ENCODE results near the gene HADHA. TPM values are rescaled to one million over a fixed set of nuclear protein-coding genes. Genes with fewer than 3 reads are reported as not detected.
A peak's percentile ranks its signal among the peaks of the same experiment; 100 is the strongest.

The HADHA gene
- total RNA-seq, 2 experiments from 2014 or later = 126 to 150 TPM

DNA sequence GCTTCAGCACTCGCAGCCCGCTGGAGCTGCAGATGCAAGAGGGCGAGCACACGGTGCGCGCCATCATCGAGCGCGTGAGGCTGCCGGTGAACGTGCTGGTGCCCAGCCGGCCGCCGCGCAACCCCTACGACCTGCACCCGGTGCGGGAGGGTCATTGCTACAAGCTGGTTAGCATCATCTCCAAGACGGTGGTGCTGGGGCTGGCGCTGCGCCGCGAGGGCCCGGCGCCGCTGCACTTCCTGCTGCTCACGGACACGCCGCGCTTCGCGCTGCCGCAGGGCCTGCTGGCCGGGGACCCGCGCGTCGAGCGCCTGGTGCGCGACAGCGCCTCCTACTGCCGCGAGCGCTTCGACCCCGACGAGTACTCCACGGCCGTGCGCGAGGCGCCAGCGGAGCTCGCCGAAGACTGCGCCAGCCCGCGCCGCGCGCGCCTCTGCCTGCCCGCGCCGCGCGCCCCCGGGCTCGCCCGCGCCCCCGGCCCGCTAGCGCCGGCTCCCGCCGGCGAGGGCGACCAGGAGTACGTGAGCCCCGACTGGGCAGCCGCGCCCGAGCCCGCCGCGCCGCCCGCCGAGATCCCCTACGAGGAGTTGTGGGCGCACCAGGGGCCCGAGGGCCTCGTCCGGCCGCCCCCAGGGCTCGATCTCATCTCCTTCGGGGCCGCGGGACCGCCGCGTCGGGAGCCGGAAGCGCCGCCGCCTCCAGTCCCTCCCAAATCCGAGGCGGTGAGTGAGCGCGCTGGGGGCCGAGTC lies 59.7 kb downstream of the HADHA start:
- DNase-seq (ENCODE audit: low spot score) = peak; percentile 30
- H2AFZ ChIP-seq (ENCODE audit: low read length) = no peak overlapping the region
- no TSS peak for BruUV-seq (replicated peaks)
- H3K79me2 ChIP-seq (ENCODE audit: insufficient read depth, low read depth, low read length) = no peaks in the 10 kb centered on the region
- peak overlapping the region; percentile 27 for H3K4me3 ChIP-seq (ENCODE audit: low read depth, low read length, poor library complexity, severe bottlenecking)
- H3K4me2 ChIP-seq (ENCODE audit: low read length) = peak overlapping the region; percentile 66; the same call in 1 of the 2 replicates
- TF ChIP-seq EZH2phosphoT487 (IDR thresholded peaks at IDR 0.05; ENCODE audit: borderline replicate concordance, low read depth, low read length) = no peak
- peak; percentile 37; the same call in 1 of the 2 replicates for TF ChIP-seq CTCF (conservative IDR thresholded peaks at IDR 0.05; ENCODE audit: low read length)
- H3K36me3 ChIP-seq (ENCODE audit: insufficient read depth, low read length) = no peaks in the 10 kb centered on the region
- ChIA-PET CTCF (ENCODE audit: unreplicated experiment) (no interaction called here), POLR2A (no interaction called here)
- H3K4me1 ChIP-seq (ENCODE audit: insufficient read depth, low read length, poor library complexity, severe bottlenecking) = no peaks in the 10 kb centered on the region
- intact Hi-C loops (cut with micrococcal nuclease; ENCODE audit: unreplicated experiment) = no loop called here
- H4K20me1 ChIP-seq (ENCODE audit: insufficient read depth, low read length) = no peaks in the 10 kb centered on the region
- H3K9me3 ChIP-seq (ENCODE audit: low read length) = no peaks in the 10 kb centered on the region
- no peaks in the 10 kb centered on the region for H3K9me2 ChIP-seq (ENCODE audit: insufficient read depth, low read length)
- H3K27ac ChIP-seq (ENCODE audit: low read depth, low read length, poor library complexity, severe bottlenecking) = no peak overlapping the region

- H3K36me3 ChIP-seq (ENCODE audit: insufficient read depth, low read length) = no peaks in the 10 kb centered on the region
- H3K4me2 ChIP-seq (ENCODE audit: low read length) = no peak overlapping the region
- H3K27ac ChIP-seq (ENCODE audit: low read depth, low read length, poor library complexity, severe bottlenecking) = no peak overlapping the region
- no peaks in the 10 kb centered on the region for H3K9me3 ChIP-seq (ENCODE audit: low read length)
- H3K4me1 ChIP-seq (ENCODE audit: insufficient read depth, low read length, poor library complexity, severe bottlenecking) = no peaks in the 10 kb centered on the region
- no peaks in the 10 kb centered on the region for H3K9me2 ChIP-seq (ENCODE audit: insufficient read depth, low read length)
- no peak overlapping the region for H2AFZ ChIP-seq (ENCODE audit: low read length)
- H3K79me2 ChIP-seq (ENCODE audit: insufficient read depth, low read depth, low read length) = no peaks in the 10 kb centered on the region
- intact Hi-C loops (cut with micrococcal nuclease; ENCODE audit: unreplicated experiment) = no loop called here
- TF ChIP-seq CTCF (conservative IDR thresholded peaks at IDR 0.05; ENCODE audit: low read length) (no peak), EZH2phosphoT487 (IDR thresholded peaks at IDR 0.05; ENCODE audit: borderline replicate concordance, low read depth, low read length) (no peak)
- no peak for DNase-seq (ENCODE audit: low spot score)
- ChIA-PET POLR2A (interaction anchor here (0.7 kb wide), 1 partner anchor 176 kb away, joined by 4 read pairs; no protein-coding TSS in a partner anchor), CTCF (ENCODE audit: unreplicated experiment) (no interaction called here)
- no TSS peak for BruUV-seq (replicated peaks)
- no peak overlapping the region for H3K4me3 ChIP-seq (ENCODE audit: low read depth, low read length, poor library complexity, severe bottlenecking)
- H4K20me1 ChIP-seq (ENCODE audit: insufficient read depth, low read length) = no peaks in the 10 kb centered on the region
These were observed 60.3 kb downstream of the HADHA start for GRCh38 chr2:26184121-26184520.

DNA sequence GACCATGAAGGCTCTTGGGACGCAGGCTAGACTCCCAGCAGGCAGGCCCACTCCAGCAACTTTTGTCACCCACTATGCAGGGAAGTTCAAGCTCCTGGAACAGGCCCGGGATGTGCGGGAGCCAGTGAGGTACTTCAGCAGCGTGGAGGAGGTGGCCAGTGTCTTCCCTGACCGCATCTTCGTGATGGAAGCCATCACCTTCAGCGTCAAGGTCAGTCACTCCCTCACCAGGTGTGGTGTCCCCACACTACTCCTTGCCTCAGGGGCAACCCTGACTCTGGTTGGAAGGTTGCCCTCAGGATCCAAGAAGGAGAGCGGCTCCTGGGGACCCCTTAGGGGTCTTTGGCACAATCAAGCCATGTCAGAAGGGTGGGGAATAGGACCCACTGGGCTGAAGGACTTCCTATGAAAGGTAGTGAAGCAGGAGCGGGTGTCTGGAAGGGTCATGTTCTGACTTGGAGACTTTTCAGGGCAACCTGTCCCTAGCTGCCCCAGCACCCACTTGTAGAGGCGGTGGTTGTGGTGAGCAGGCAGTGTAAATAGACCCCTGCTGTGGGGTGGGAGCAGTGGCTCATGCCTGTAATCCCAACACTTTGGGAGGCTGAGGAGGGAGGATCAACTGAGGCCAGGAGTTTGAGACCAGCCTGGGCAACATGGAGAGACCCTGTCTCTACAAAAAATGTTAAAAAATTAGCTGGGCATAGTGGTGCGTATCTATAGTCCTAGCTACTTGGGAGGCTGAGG lies 61.4 kb downstream of the HADHA start:
- DNase-seq (ENCODE audit: low spot score) = no peak
- H3K79me2 ChIP-seq (ENCODE audit: insufficient read depth, low read depth, low read length) = no peaks in the 10 kb centered on the region
- no peaks in the 10 kb centered on the region for H3K4me1 ChIP-seq (ENCODE audit: insufficient read depth, low read length, poor library complexity, severe bottlenecking)
- H4K20me1 ChIP-seq (ENCODE audit: insufficient read depth, low read length) = no peaks in the 10 kb centered on the region
- no peak overlapping the region for H3K4me3 ChIP-seq (ENCODE audit: low read depth, low read length, poor library complexity, severe bottlenecking)
- TF ChIP-seq EZH2phosphoT487 (IDR thresholded peaks at IDR 0.05; ENCODE audit: borderline replicate concordance, low read depth, low read length) = no peak
- TF ChIP-seq CTCF (conservative IDR thresholded peaks at IDR 0.05; ENCODE audit: low read length) = no peak
- no peak overlapping the region for H3K27ac ChIP-seq (ENCODE audit: low read depth, low read length, poor library complexity, severe bottlenecking)
- H3K4me2 ChIP-seq (ENCODE audit: low read length) = no peak overlapping the region
- H3K9me2 ChIP-seq (ENCODE audit: insufficient read depth, low read length) = no peaks in the 10 kb centered on the region
- H2AFZ ChIP-seq (ENCODE audit: low read length) = no peak overlapping the region
- POLR2A ChIA-PET = no interaction called here
- BruUV-seq (replicated peaks) = no TSS peak
- no peaks in the 10 kb centered on the region for H3K36me3 ChIP-seq (ENCODE audit: insufficient read depth, low read length)
- no peaks in the 10 kb centered on the region for H3K9me3 ChIP-seq (ENCODE audit: low read length)
- CTCF ChIA-PET (ENCODE audit: unreplicated experiment) = no interaction called here
- intact Hi-C loops (cut with micrococcal nuclease; ENCODE audit: unreplicated experiment) = no loop called here

Data from OCI-LY7 (cell line).